Caki2 (cell line): ENCODE results near the gene TARS1. TPM values are rescaled to one million over a fixed set of nuclear protein-coding genes. Genes with fewer than 3 reads are reported as not detected.
"Not testable (repeated sequence)": the region's sequence is repeated elsewhere in the genome, so short reads cannot be mapped to it uniquely, and the experiment has no call there.

ENCODE experiments used
- DNase-seq: peaks from one replicate; pipeline ENCODE4 v3.0.0-alpha.2; 2015; ENCODE audit warnings: low read depth
- in situ Hi-C: cut with HindIII; loops from 2 replicates; pipeline ENCODE4 v1.10.0; 2016; ENCODE audit warnings: low sequenced_read_pairs, low pct_unique_long_range_greater_than_20kb, mixed read lengths
- total RNA-seq: library from RNA; depleted of rRNA; stranded (reverse); fragments of >200 nt; shearing (Covaris generic); gene quantifications from 2 replicates; pipeline ENCODE4 v1.2.3, GENCODE V29; 2014; ENCODE audit warnings: low replicate concordance

TARS1 gene
- total RNA-seq, 1 experiment from 2014 or later, result 165 TPM

DNA sequence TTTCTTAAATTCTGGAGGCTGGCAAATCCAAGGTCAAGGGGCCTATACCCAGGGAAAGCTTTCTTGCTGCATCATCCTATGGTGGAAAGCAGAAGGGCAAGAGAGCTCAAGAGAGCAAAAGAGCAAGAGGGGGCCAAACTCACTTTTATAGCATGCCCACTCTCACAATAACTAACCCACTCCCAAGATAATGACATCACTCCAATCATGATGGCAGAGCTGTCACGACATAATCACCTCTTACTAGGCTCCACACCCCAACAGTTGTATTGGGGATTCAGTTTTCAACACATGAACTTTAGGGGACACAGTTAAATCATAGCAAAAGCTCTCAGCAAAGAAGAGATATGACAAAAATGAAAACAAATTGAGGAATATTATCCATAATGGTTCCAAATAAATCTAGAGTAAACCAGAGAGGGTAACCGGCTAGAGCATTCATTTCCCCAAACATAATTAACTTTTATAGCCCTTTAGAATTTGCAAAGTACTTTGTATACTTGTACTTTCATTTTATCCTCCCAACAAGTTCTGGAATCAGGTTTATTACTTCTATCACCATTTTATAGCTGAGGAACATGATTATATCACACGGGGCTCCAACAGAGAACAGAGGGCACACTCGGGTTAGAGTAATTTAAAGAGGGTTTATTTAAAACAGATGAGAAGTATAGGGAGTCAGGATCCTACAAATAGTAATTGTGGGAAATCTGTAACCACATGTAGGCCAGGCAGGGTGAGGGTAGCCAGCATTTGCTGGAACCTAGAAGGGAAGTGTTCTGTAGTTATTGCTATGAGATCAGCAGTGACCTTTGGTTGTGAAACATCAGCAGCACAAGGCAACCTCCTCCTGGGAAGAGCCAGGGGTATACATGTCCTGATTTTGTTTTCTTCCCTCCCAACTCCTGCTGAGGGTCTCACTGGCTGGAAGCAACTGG lies 7.2 kb upstream of the TARS1 start:
- DNase-seq, result no peak
- in situ Hi-C loops, result no loop called here

GRCh38 chr5:33435893-33436490 lies 4.8 kb upstream of the TARS1 start:
- in situ Hi-C loops, result not testable (repeated sequence)
- peak; percentile 50 for DNase-seq

- no peak for DNase-seq
- in situ Hi-C loops, result no loop called here
Observed at GRCh38 chr5:33438996-33439395, 1.8 kb upstream of the TARS1 start.

GRCh38 chr5:33439905-33440481 lies 772 bp upstream of the TARS1 start:
- DNase-seq, result no peak
- in situ Hi-C loops, result no loop called here

GRCh38 chr5:33441241-33442177 lies 744 bp downstream of the TARS1 start:
- in situ Hi-C loops, result no loop called here
- DNase-seq, result no peak

GRCh38 chr5:33444542-33444941 lies 3.8 kb downstream of the TARS1 start:
- in situ Hi-C loops, result no loop called here

GRCh38 chr5:33445798-33446197 lies 5.0 kb downstream of the TARS1 start:
- no peak for DNase-seq
- in situ Hi-C loops, result no loop called here

More at GRCh38 chr5:33444542-33444941, 3.8 kb downstream of the TARS1 start:
- DNase-seq, result no peak

DNA sequence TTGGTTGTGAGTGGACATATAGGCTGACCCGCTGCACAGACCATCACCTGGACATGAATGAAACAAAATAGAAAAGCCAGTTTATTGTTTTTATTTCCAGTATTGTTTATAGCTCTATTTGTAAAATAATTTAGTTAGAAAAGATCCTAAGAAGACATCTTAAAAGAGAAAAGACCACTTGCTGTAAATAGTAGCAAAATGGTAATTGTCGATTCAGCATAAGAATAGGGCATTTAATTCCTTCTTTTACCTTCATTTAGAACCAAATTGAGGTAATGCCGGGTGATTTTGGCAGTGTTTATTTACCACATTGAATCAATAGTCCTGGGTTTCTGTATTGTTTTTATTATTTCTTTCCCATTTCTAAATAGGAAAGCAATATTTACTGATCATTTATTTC lies 7.4 kb downstream of the TARS1 start:
- DNase-seq, result no peak
- in situ Hi-C loops, result no loop called here

DNA sequence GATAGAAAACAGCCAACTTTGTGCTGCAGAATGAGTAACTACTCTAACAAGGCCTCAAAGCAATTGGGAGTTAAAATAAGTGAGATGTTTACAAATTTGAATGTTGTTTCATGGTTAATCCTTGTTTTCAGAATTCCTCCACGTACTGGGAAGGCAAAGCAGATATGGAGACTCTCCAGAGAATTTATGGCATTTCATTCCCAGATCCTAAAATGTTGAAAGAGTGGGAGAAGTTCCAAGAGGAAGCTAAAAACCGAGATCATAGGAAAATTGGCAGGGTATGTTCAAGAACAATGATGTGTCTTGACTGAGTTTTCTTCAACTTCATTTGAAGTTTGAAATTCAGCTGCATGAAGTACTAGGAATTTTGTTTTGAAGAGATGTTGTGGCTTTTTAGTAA lies 16.4 kb downstream of the TARS1 start:
- DNase-seq, result no peak
- in situ Hi-C loops, result no loop called here

- in situ Hi-C loops, result no loop called here
Observed at GRCh38 chr5:33457817-33458216, 17.1 kb downstream of the TARS1 start.

GRCh38 chr5:33460210-33460609 lies 19.4 kb downstream of the TARS1 start:
- no peak for DNase-seq
- in situ Hi-C loops, result no loop called here

More at GRCh38 chr5:33457817-33458216, 17.1 kb downstream of the TARS1 start:
- no peak for DNase-seq

DNA sequence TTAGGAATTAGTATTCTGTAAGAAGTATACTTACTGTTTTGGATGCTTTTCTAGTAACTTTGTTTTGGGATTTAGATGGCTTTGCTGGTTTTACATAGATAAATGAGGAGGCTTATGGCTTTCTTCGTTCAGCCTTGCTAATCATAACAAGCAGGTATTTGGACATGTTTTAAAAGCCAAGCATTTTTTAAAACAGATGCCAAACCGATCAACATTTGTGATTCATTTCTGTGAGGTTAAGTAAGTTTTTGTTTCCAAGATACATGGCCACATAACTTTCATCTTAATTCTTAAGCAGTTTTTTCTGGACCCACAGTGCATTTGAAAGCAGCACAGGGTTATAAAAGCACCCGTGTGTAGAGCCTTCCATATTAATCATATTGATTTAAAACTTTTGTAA lies 21.7 kb downstream of the TARS1 start:
- no peak for DNase-seq
- in situ Hi-C loops, result no loop called here

GRCh38 chr5:33465120-33465519 lies 24.4 kb downstream of the TARS1 start:
- in situ Hi-C loops, result no loop called here
- no peak for DNase-seq

DNA sequence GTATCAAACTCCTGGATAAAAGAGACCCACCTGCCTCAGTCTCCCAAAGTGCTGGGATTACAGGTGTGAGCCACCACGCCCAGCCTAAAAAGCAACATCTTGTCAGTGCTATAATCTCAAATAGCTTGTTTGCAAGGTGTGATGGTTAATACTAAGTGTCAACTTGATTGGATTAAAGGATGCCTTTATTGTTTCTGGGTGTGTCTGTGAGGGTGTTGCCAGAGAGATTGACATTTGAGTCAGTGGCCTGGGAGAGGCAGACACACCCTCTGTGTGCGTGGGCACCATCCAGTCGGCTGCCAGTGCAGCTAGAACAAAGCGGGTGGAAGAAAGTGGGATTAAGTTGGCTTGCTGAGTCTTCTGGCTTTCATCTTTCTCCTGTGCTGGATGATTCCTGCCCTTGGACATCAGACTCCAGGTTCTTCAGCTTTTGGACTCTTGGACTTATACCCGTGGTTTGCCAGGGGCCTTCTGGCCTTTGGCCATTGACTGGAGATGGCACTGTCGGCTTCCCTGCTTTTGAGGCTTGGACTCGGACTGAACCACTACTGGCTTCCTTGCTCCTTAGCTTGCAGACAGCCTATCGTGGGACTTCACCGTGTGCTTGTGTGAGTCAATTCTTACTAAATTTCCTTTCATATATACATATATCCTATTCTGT lies 28.1 kb downstream of the TARS1 start:
- DNase-seq, result no peak
- in situ Hi-C loops, result no loop called here

DNA sequence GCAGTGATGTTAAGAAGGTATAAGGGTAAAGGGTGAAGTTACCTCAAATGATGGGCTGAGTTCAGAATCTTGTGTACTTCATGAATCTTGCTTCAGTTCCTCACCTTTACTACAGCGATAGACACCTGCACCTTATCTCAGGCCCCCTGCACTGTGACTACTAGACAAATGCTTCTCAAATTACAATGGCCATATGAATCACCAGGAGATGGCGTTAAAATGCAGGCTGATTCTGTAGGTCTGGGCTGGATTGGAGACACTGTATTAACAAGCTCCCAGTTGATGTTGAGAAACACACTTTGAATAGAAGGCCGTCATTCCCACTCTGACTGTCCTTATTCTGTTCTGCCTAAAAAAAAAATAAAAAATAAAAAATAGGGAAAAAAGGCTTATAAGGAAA lies 29.8 kb downstream of the TARS1 start:
- no peak for DNase-seq
- in situ Hi-C loops, result no loop called here

DNA sequence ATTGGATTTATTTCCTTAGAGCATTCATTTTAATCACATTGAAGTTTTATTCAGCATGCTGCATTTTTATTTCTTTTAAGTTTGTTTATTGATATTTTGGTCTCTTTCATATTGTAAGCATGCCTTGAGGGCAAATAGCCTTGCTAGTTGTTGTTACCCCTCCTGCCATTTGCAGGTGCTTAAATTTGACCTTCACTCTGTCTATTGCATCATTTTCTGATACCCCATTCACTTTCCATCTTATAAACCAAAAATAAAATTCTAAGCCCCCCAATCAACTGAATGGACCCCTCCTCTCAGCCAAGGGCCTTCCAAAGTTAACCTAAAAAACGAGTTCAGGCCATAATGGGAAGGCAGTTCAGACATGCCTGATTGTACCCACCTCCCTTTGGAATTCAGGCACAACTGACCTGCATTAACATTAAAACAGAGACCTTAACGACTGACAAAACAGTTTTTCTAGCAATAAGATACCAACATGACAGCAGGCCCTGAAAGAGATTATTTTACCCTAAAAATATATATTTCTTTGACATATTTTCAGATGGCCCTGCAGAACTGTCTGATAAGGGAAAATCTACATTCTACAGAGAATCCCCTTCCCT lies 32.1 kb downstream of the TARS1 start:
- DNase-seq, result no peak
- in situ Hi-C loops, result no loop called here

- no peak for DNase-seq
- in situ Hi-C loops, result no loop called here
Observed at GRCh38 chr5:33474004-33474403, 33.2 kb downstream of the TARS1 start.
